GM19467 (cell line): ENCODE results near the gene FBXW9.
"Not testable (repeated sequence)": the region's sequence is repeated elsewhere in the genome, so short reads cannot be mapped to it uniquely, and the experiment has no call there.

Source experiments
- ATAC-seq: cut with Tn5 transposase; IDR thresholded peaks from one replicate; pipeline ENCODE4 v1.9.1; 2021; ENCODE audit warnings: mild to moderate bottlenecking, moderate library complexity; ENCODE audit not compliant: unreplicated experiment

Gene FBXW9

DNA sequence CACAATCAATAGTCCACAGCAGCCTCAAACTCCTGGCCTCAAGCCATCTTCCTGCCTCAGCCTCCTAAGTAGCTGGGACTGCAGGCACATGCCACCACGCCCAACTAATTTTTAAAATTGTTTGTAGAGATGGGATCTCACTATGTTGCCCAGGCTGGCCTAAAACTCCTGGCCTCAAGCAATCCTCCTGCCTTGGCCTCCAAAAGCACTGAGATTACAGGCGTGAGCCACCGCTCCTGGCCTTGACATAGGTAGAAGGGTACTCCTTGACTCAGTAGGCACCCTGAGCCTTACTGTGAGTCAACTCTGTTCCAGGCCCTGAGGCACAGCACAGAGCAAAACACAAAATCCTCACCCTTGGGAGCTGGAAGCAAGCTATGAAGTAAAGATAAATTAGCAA, 19.5 kb upstream of the FBXW9 start:
- no peak for ATAC-seq

DNA sequence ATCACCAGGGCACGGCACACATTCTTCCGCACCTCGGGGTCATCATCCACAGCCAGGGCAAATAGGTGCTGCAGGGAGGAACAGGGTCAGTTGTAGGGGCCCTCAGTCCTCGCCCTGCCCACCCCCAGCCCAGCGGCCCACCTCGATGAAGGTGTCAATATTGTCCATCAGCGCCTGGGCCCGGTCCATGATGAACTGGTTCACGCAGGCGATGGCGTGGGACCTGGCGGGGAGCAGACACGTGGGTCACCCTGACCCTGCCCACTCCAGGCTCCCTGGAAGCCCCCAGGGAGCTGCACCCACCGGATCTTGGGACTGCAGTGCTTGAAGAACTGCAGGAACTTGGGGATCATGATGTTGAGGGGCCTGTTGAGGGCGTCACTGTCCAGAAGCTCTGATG, 18.7 kb upstream of the FBXW9 start:
- ATAC-seq, result no peak

DNA sequence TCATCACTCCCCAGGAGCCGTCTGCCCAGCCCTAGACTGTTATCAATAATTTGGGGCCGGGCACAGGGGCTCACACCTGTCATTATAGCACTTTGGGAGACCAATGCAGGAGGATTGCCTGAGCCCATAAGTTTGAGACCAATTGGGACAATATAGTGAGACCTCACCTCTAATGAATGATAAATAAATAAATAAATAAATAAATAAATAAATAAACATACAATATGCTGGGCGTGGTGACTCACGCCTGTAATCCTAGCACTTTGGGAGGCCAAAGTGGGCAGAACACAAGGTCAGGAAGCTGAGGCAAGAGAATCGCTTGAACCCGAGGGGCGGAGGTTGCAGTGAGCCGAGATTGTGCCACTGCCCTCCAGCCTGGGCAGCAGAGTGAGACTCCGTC, 16.9 kb upstream of the FBXW9 start:
- ATAC-seq, result not testable (repeated sequence)

DNA sequence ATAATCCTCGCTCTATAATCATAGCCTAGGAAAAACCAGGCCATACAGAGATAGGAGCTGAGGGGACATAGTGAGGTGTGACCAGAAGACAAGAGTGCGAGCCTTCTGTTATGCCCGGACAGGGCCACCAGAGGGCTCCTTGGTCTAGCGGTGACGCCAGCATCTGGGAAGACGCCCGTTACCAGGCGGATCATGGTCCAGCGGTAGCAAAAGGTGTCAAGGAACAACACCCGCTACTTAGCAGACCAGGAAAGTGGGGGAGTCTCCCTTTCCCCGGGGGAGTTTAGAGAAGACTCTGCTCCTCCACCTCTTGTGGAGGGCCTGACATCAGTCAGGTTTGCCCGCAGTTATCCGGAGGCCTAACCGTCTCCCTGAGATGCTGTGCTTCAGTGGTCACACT, 15.6 kb upstream of the FBXW9 start:
- not testable (repeated sequence) for ATAC-seq

DNA sequence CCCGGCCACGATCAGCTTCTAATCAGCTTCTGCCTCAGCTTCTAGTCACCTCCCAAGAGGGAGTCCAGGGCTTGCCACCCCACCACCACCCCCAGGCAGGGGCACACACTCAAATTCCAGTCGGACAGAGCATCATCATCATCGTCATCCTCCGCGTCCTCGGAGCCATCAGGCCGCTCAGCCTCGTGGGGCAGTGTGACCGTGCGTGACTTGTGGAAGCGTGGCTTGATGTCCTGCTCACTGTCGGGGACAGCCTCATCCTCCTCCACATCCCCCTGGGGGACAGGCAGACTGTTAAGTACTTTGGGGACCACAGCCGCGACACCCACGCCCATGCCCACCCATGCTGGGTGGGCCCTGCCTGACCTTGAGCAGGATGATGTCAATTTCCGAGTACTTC, 14.8 kb upstream of the FBXW9 start:
- ATAC-seq, result no peak

DNA sequence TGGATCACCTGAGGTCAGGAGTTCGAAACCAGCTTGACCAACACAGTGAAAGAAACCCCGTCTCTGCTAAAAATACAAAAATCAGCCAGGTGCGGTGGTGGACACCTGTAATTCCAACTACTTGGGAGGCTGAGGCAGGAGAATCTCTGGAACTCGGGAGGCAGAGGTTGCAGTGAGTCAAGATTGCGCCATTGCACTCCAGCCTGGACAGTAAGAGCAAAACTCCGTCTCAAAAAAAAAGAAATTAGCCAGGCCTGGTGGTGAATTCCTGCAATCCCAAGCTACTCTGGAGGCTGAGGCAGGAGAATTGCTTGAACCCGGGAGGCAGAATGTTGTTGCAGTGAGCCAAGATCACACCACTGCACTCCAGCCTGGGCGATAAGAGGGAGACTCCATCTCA, 12.2 kb upstream of the FBXW9 start:
- no peak for ATAC-seq

DNA sequence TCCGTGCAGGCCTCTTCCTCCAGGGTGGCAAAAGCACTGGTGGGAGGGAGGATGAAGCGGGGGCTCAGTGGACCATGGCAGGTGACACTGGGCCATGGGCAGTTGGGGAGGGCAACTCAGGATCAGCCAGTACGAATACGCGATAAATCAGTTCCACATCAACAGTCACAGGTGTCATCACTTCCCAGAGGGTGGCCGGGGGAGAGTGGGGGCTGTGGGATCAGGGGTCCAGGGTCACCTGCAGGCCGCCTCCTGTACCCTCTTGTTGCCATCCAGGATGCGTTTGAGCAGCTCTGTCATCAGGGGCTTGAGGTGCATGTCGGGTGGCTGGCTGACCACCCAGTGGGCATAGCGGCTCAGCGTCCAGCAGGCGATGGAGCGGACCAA, 9.9 kb upstream of the FBXW9 start:
- no peak for ATAC-seq

DNA sequence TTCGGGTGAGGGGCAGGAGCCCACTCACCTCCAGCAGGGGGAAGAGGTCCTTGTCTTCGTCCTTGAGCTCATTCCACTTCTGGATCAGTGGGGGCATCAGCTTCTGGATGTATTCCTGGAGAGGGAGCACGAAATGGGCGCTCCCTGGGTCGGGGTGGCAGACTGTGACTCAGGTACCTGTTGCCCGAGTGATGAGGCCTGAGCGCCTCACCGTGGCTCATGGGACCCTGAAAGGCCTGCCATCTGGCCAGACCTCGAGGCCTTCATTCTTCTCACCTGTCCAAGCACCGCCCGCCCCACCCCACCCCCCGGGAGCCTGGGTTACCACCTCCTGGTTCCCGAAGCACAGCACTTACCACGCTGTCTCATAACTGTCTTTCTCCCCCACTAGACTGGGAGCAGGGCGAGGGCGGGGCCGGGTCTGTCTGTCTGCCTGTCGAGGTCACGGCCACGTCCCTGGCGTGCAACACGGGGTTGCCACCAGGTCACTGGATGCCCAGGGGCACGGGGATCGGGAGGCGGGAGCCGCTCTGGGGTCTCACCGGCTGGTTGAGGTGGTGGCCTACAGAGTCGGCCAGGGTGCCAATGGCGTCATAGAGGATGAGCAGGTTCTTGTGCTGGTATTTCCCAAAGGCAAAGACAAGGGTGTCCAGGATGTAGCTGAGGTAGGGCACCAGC, 9.4 kb upstream of the FBXW9 start:
- no peak for ATAC-seq

DNA sequence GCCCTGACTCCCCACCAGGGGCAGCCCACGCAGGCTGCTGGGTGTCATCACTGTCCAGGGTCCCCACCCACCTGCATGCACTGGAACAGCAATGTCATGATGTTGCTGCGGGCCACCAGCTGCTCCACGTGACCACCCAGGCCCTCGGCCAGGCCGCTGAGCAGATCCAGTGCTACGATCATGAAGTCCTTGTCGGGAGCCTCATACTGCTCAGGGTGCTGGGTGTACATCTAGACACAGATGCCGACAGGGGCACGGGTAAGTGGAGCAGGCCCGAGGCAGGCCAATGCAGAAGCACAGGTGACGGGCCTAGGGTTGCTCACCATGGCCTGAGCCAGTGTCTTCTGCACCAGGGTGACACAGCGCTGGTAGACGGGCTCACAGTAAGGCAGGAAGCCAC, 8.7 kb upstream of the FBXW9 start:
- no peak for ATAC-seq

DNA sequence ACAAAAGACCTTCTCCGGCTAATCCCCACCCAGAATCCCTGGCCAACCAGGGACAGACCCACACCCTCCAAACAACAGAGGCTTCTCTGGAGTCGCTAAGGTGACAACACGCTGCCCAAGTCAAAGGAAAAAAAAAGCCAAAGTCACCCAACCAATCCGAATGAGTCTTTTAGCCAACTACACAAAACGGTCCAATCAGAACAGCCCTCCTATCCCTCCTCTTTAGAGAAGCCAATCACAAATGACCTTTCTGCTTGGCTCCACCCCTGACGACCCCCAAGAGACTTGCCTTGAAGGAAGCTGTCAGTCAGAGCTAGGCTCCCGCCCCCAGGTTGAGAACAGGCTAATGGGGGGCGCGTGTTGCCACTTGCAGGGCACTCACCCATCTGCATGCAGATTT, 6.6 kb upstream of the FBXW9 start:
- ATAC-seq, result no peak

DNA sequence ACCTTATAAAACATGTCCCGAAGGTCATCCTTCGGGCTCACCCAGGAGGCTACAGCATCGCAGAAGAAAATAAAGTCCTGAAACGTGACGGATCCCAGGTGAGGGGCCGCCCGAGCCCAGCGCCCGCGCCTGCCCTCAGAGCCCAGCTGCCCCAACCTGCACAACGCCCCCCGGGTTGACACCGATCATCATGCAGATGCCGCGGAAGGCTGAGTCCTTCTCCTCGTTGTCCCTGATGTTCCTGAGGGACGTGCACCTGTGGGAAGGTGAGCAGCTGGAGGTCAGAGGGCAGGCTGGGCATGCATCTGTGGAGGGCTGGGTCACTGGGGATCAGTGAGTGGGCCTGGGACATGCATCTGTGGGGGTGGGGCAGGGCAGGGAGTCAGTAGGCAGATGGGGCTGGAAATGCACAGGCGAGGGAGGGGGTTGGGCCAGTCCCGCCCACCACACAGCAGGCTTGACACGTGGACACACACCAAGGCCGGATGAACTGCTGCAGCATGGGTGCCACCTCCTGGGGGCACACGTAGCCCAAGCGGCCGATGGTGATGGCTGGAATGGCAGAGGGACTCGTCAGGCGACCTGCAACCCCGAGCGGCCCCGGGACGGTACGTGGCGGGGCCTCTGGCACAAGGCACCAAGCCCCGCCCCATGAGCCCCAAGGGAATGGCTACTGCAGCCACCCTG, 5.3 kb upstream of the FBXW9 start:
- no peak for ATAC-seq

DNA sequence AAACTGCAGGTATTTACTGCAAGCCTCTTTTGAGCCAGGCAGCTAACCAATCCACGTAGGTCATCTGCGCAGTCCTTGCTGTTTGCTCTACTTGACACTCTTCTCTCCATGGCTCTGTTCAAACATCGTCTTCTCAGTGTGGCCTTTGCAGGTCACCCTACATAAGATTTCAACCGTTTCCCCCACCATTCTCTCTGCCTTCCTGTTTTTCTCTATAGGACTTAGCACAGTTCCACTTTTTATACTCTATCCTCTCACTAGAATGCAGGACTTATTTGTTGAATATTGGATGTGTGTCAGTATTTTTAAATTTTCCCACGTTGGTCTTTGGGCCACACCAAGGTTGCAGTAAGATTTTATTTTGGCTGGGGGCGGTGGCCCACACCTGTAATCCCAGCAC, 1.7 kb upstream of the FBXW9 start:
- no peak for ATAC-seq

DNA sequence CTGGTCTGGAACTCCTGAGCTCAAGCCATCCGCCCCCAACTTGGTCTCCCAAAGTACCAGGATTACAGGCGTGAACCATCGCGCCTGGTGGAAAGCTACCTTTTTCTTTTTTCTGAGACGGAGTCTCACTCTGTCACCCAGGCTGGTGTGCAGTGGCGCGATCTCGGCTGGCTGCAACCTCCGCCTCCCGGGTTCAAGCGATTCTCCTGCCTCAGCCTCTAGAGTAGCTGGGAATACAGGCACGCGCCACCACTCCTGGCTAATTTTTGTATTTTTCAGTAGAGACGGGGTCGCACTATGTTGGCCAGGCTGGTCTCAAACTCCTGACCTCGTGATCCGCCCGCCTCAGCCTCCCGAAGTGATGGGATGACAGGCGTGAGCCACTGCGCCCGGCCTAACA, 994 bp upstream of the FBXW9 start:
- ATAC-seq, result not testable (repeated sequence)

DNA sequence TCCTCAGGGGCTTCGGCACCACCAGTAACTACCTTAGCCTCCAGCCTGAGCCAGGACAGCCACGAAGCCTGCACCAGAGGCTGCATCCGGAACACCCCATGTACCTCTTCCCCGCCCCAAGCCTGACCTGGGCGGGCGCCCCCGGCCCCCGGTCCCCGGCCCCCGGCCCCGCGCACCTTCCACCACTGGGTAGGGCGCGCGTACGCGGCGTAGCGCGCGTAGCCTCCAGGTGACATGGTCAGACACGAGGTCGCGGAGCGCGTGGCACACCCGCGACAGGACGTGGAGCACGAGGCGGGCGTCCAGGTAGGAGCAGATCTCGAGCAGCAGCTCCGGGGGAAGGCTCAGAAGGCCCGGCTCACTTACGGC, 450 bp downstream of the FBXW9 start:
- no peak for ATAC-seq

DNA sequence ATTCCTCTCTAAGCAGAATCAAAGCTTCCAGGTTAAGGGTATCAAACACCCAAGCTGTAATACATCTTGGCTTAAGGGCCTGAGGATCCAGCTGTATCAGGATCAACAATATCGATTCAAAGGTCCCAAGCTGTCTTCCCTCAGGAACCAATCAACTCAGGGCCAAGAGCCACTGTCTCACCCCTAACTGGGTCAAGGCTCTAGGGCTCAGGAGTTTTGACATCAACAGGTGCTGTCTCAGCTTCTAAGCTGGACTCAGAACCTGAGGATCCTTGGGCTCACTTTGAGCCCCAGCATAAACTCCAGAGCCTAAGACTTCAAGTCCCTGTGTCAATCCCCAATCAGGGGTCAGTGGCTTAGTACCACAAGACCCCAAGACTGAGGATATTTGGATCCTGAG, 917 bp downstream of the FBXW9 start:
- ATAC-seq, result no peak

DNA sequence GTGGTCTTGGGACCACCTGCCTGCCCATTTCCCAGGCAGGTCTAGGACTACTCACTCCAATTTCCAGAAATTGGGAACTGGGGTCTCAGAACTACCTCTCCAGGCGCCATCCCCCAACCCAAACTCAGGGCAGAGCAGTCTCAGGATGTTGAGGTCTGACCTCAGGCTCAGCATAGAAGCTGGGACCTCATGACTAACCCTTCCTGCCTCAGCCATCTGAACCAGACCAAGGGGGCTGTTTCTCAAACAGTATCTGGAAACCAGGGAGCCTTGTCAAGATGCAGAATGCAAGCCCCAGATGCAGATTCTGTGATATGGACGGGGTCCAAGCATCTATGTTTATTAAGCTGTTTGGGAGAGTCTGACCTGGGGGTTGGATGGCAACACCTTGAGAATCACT, 1.3 kb downstream of the FBXW9 start:
- ATAC-seq, result no peak

DNA sequence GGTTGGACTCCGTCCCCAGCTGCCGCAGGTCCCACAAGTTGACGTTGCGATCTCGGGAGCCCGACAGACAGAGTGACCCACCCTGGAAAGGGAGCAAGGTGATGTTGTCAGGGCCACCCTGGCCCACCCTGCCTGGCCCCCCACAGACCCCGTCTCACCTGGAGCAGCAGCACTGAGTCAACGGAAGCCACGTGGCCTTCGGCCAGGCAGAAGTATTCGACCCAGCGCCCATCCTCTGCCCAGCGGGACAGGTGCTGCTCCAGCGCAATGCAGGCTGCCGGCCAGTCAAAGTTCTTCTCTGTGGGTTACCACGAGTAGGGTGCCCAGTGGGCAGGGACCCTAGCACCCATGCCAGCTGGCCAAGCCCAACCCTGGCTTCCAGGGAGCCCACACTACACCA, 1.8 kb downstream of the FBXW9 start:
- ATAC-seq, result no peak

DNA sequence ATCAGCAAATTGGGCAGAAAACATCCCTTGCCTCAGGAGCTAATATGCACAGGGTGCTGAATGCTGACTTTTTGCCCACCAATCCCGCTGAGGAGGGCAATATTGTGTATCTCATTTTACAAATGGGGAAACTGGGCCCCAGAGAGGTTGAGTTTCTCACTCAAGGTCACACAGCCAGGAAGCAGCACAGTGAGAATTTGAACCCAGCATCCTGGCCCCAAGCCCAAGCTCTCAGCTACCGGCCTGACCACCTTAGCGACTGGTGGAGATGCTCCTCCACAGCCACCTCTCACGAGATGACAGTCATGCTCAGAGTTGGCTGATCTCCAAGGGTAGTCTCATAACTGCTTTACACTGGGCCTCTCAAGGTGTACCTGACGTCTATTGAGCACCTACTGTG, 3.5 kb downstream of the FBXW9 start:
- no peak for ATAC-seq

DNA sequence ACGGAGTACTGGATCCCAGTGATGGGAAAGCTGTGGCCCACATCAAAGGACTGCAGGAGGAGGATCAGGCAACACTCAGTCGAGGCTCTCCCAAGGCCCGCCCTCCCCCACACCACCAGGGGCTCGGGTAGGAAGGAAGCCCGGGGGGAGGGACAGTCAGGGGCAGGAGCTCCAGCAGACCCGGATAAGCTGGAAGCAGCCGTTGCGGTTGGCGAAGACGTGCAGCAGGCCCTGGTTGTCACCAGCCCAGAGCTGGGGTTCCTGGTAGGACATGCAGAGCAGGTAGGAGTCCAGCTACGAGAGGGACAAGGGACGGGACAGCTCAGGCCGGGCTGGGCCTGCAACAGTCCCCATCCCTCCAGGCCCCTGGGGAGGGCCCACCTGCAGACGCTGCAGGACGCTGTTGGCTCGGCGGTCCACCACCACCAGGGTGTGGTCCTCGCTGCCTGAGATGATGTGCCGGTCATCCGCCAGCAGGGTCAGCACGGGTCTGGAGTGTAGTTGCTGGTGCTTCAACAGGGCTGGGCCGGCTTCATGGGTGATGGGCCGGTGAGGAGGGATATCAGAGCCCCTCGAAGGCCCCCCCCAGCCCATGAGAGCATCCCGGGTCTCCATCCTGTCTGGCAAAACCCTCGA, 6.7 kb downstream of the FBXW9 start:
- ATAC-seq, result no peak

DNA sequence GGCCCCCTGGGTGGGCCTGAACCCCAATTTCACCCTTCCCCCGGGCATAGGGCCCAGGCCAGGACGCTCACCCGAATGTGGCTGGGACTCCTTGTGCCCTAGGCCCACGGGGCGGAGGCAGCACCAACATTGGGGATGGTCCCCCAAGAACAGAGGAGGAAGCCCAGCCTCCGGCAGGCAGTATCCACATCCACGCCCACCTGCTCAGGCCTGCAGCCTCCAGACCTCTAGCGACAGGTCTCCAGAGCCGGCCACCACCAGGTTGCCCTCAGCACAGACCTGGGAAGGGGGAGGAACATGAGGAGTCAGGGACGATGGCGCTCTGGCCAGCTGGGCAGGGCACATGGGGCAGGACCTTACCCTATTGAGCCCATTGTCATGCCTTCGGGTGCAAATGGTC, 7.4 kb downstream of the FBXW9 start:
- no peak for ATAC-seq

DNA sequence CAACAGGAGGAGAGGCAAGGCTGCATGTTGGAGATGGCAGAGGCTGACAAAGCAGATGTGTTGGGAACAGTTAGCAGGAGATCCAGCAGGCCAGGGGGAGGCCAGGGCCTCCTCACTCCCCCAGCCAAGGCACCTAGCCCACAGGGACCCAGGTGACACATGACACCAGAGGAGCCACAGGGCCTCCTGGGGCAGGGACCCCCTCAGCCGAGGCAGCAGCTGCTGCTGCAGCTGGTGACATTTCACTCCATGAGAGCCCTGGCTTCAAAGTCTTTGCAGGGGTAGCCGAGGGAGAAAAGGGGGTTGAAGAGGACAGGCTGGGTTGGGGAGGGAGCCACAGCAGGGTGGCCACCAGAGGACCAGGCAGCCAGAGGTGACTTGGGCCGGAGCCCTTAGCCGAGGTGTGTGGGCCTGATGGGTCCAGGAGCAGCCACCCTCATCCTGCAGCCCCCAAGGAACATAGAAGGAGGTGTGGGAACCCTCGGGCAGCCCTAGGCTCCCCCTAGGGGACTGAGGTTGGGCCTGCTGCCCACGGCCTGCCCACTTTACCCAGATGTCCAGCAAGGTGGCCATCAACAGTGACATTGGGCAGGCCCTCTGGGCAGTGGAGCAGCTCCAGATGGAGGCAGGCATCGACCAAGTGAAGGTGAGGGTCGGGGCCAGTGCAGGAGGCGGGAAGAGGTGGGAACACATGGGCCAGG, 8.8 kb downstream of the FBXW9 start, which contains the start of gene GNG14:
GNG14 (plus strand) TSS at position 503 of the 701 bp plus-strand sequence; CDS start at position 554, 51 bp downstream.
- no peak for ATAC-seq

DNA sequence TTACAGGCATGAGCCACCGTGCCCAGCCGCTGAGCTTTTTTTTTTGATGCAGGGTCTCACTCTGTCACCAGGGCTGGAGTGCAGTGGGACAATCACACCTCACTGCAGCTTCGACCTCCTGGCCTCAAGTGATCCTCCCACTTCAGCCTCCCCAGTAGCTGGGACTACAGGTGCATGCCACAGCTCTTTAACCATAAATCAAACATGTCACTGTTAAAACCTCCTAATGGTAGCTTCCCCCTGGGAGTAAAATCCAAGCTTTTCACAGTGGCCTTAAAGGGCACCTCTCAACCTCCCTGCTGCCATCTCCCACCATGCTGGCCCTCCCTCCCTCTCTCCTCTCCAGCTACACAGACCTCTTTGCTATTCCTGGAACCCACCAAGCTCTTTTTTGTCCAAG, 10.6 kb downstream of the FBXW9 start:
- no peak for ATAC-seq
